Measurements from ENCODE around the gene ZNF615. TPM values are rescaled to one million over a fixed set of nuclear protein-coding genes. Genes with fewer than 3 reads are reported as not detected.

ZNF615 gene
- 2.8 to 5.0 TPM (median 3.9 TPM) in 5 replicates for total RNA-seq (2022; extraction: Qiagen RNA extraction; ENCODE audit: low read depth)

GRCh38 chr19:52007806-52008557 lies at the start of gene ZNF615:
ZNF615 (minus strand) TSS chr19:52008211; CDS start chr19:52003711, 4,500 bp downstream.

GRCh38 chr19:52048555-52049501 lies 40.8 kb upstream of the ZNF615 start, which contains the start of gene ZNF432:
ZNF432 (minus strand) TSS chr19:52048838; CDS start chr19:52046868, 1,970 bp downstream.

GRCh38 chr19:52028027-52028779 lies 20.2 kb upstream of the ZNF615 start, which contains the start of gene ZNF614:
ZNF614 (minus strand) TSS chr19:52028379; CDS start chr19:52025745, 2,634 bp downstream.

GRCh38 chr19:51986309-51987291 lies 21.4 kb downstream of the ZNF615 start, which contains the start of gene ZNF350:
ZNF350 (minus strand) TSS chr19:51986840; CDS start chr19:51974360, 12,480 bp downstream.

Other genes with a start within 250 kb of the ZNF615 start
- not detected in 5 replicates for gene FPR2, start 247.0 kb downstream of the ZNF615 start, total RNA-seq (2022; extraction: Qiagen RNA extraction; ENCODE audit: low read depth)
- not detected in 5 replicates for gene FPR3, start 213.1 kb downstream of the ZNF615 start, total RNA-seq (2022; extraction: Qiagen RNA extraction; ENCODE audit: low read depth)
- 0.10 TPM in 1 of 5 replicates, not detected in the others for gene ZNF577, start 120.3 kb downstream of the ZNF615 start, total RNA-seq (2022; extraction: Qiagen RNA extraction; ENCODE audit: low read depth)
- gene ZNF649, start 103.2 kb downstream of the ZNF615 start, total RNA-seq (2022; extraction: Qiagen RNA extraction; ENCODE audit: low read depth), result 0.11 to 0.41 TPM (median 0.22 TPM) in 5 replicates
- 0.72 to 1.4 TPM (median 1.3 TPM) in 5 replicates for gene ZNF613, start 80.7 kb downstream of the ZNF615 start, total RNA-seq (2022; extraction: Qiagen RNA extraction; ENCODE audit: low read depth)
- gene ZNF350, start 21.4 kb downstream of the ZNF615 start, total RNA-seq (2022; extraction: Qiagen RNA extraction; ENCODE audit: low read depth), result 3.3 to 8.7 TPM (median 4.5 TPM) in 5 replicates
- gene ZNF614, start 20.2 kb upstream of the ZNF615 start, total RNA-seq (2022; extraction: Qiagen RNA extraction; ENCODE audit: low read depth), result 2.2 to 3.6 TPM (median 3.4 TPM) in 5 replicates
- 1.4 to 2.1 TPM (median 1.8 TPM) in 5 replicates for gene ZNF432, start 40.6 kb upstream of the ZNF615 start, total RNA-seq (2022; extraction: Qiagen RNA extraction; ENCODE audit: low read depth)
- 1.0 to 3.0 TPM (median 2.2 TPM) in 5 replicates for gene ZNF841, start 87.6 kb upstream of the ZNF615 start, total RNA-seq (2022; extraction: Qiagen RNA extraction; ENCODE audit: low read depth)
- gene ZNF616, start 131.7 kb upstream of the ZNF615 start, total RNA-seq (2022; extraction: Qiagen RNA extraction; ENCODE audit: low read depth), result 0.52 to 1.8 TPM (median 0.96 TPM) in 5 replicates
- gene ZNF836, start 163.4 kb upstream of the ZNF615 start, total RNA-seq (2022; extraction: Qiagen RNA extraction; ENCODE audit: low read depth), result 0.21 to 2.5 TPM (median 0.82 TPM) in 5 replicates
- 183 to 309 TPM (median 305 TPM) in 5 replicates for gene PPP2R1A, start 181.8 kb upstream of the ZNF615 start, total RNA-seq (2022; extraction: Qiagen RNA extraction; ENCODE audit: low read depth)

All from A549 treated with GW870086 at 1 μM for 4 hours (cell line).